Endometrial microvascular endothelial cells (primary cell): ENCODE results near the gene PLEK2. TPM values are rescaled to one million over a fixed set of nuclear protein-coding genes. Genes with fewer than 3 reads are reported as not detected.
"Not testable (repeated sequence)": the region's sequence is repeated elsewhere in the genome, so short reads cannot be mapped to it uniquely, and the experiment has no call there.

Experiments
- in situ Hi-C: cut with HindIII; loops from 2 replicates; pipeline ENCODE4 v1.10.0; 2017; ENCODE audit warnings: low sequenced_read_pairs, low pct_unique_long_range_greater_than_20kb; ENCODE audit errors: inconsistent ontology term
- total RNA-seq: library from RNA; depleted of rRNA; stranded (reverse); fragments of >200 nt; gene quantifications from one replicate; pipeline ENCODE4 v1.2.3, GENCODE V29; 2015; ENCODE audit errors: inconsistent ontology term

The PLEK2 gene
- total RNA-seq, 1 donor from 2014 or later: 51.5 TPM

GRCh38 chr14:67432050-67432564 lies 20.1 kb upstream of the PLEK2 start:
- in situ Hi-C loops: no loop called here

- in situ Hi-C loops: no loop called here
These were observed 17.7 kb upstream of the PLEK2 start for GRCh38 chr14:67429510-67430205.

- in situ Hi-C loops: no loop called here
These were observed 16.6 kb upstream of the PLEK2 start for GRCh38 chr14:67428501-67429031.

DNA sequence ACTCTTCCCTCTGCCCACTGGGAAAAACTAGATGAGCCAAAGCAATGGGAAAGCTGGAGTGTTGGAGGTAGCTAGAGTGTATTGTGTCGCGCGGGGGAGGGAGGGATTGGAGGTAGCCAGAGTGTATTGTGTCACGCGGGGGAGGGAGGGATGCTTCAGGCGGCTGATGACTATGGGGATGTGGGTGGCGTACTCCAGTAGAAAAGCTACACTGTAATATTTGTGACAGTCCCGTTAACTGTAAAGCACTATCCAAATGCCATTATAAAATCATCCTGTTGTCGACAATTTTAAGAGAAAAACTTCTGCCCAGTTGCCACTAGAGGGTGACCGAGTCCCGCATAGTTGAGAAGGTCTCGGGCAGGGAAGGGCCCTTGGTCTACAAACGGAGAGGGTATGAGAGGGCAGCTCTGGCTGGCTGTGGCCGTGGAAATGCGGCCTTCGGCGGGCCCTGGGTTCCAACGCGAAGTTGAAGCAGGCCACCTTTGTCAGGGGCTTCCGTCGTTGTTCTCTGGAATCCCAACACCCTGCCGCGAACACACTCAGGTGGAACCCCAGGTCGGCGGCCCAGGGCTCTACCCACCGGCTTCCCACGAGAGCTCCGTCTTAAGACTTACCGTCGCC lies 15.1 kb upstream of the PLEK2 start:
- in situ Hi-C loops: no loop called here

DNA sequence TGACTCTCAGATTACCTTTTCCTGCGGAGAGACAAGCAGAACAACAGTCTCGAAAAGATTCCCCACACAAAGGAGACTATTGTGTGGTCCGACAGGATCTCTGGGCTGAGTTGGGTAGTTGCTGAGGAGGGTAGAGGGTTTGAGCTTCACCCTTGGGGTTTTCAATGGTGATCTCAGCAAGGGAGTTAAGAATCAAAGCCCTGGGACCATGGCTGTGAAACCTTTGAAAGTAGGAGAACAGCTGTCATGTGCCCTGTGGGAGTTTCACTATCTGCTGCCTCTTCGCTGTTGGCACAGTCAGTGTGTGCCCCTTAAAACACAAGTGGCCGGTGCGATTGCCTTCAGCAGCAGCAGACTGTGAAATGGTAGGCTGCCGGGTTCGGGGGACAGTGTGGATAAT lies 14.2 kb upstream of the PLEK2 start:
- in situ Hi-C loops: no loop called here

- in situ Hi-C loops: no loop called here
These were observed 13.6 kb upstream of the PLEK2 start for GRCh38 chr14:67425608-67426007.

DNA sequence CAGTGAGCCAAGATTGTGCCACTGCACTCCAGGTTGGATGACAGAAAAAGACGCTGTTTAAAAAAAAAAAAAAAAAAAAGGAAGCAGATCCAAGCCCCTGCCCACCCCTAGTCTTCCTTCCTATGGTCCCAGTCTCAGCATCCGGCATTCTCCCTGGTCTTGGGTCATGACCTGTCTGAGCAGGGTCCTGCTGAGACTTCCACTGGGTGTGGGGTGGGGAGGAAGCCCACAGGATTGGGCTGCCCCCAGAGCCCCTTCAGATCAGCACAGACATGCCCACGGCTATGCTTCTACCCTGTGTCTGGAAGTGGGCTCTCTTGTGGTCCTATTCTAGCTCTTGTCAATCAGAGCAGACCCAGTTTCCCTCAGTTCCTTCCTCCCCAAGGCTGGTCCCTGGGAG lies 12.6 kb upstream of the PLEK2 start:
- in situ Hi-C loops: no loop called here

- in situ Hi-C loops: no loop called here
These were observed 11.5 kb upstream of the PLEK2 start for GRCh38 chr14:67423424-67423823.

DNA sequence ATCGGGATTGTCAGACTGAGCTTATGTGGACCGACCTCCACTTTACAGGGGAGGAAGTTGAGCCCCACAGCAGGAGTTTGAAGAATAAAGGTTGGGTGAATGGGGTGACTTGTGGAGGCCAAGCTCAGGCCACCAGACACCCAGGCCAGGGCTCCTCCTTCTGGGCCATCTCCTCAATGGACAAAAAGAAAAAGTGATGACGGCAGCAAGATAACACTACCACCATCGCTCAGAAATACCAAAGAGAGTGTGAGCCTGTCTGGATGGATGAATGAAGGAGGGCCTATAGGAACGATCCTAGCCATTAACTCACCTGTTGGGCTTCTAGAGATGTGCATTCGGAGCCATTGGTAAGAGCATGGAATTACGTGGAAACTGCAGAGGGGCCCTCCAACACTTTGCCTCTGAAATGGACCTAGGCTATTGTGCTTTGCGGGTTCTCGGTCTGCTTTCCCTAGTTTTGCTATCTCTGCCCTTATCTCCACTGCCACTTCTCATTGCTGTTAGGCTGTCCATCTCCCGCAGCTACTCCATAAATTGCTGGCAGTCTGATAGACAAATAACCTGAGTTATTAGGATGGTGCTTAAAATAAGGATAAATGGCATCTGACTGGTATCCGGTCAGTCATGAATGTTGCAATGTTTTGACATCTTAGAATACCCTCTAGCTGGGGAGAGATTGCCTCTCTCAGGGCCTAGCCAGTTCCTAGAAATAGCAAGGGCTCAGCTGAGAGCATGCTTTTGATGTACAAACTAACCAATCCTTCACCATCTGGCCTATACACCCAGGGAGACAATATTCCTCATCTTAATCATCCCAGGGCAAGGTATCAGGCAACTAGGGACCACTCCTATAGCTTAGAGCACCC lies 9.6 kb upstream of the PLEK2 start:
- in situ Hi-C loops: no loop called here

- in situ Hi-C loops: no loop called here
These were observed 8.3 kb upstream of the PLEK2 start for GRCh38 chr14:67420102-67420739.

- in situ Hi-C loops: no loop called here
These were observed 6.6 kb upstream of the PLEK2 start for GRCh38 chr14:67418401-67419191.

DNA sequence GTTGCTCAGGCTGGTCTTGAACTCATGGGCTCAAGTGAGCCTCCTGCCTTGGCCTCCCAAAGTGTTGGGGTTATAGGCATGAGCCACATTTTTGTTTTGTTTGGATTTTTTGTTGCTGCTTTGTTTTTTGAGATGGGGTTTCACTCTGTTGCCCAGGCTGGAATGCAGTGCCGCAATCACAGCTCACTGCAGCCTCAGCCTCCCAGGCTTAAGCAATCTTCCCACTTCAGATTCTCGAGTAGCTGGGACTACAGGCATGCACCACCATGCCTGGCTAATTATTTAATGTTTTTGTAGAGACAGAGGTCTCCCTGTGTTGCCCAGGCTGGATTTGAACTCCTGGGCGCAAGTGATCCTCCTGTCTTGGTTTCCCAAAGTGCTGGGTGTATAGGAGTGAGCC lies 5.7 kb upstream of the PLEK2 start:
- in situ Hi-C loops: no loop called here

GRCh38 chr14:67416810-67417209 lies 4.8 kb upstream of the PLEK2 start:
- in situ Hi-C loops: no loop called here

- in situ Hi-C loops: no loop called here
These were observed 4.1 kb upstream of the PLEK2 start for GRCh38 chr14:67416085-67416484.

- in situ Hi-C loops: not testable (repeated sequence)
These were observed 3.6 kb upstream of the PLEK2 start for GRCh38 chr14:67415610-67416009.

GRCh38 chr14:67413806-67414769 lies 2.1 kb upstream of the PLEK2 start:
- in situ Hi-C loops: no loop called here

GRCh38 chr14:67411370-67411769 lies 595 bp downstream of the PLEK2 start:
- in situ Hi-C loops: no loop called here
